Fibroblast of mammary gland (primary cell): ENCODE data around the gene CWC25.

Source experiments
- DNase-seq: peaks from one replicate; pipeline ENCODE4 v3.0.0-alpha.2; 2010; ENCODE audit warnings: low read depth
- H3K4me3 ChIP-seq: 2 replicates; pipeline ENCODE4 v1.5.1; 2011; ENCODE audit warnings: low read depth, mild to moderate bottlenecking, low read length, moderate library complexity; ENCODE audit not compliant: control insufficient read depth
- CTCF ChIP-seq: conservative IDR thresholded peaks from 2 replicates; pipeline ENCODE4 v1.5.1; 2011; ENCODE audit warnings: low read depth, low read length, inconsistent platforms; ENCODE audit not compliant: control insufficient read depth, insufficient read depth

CWC25 gene

DNA sequence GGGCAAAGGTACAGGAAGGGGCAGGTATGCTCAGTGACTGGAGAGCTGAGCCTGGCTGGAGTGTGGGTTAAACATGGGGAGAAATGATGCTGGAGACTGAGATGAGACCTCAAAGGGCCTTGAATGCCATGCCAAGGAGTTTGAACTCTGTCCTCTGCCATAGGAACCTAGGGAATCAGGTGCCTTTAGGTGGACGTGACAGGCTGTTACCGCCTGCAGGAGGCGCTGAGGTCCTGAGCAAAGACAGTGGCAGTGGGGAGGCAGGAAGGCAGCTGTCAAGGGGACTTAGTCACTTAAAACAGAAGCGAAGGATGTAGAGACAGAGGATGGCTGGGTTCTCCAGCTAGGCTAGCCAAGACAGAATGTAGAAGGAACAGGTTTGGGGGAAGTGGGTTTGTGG, 63.5 kb downstream of the CWC25 start:
- TF ChIP-seq CTCF, result peak; percentile 42
- DNase-seq, result peak; percentile 45
- H3K4me3 ChIP-seq, result no peak overlapping the region

- no peak for TF ChIP-seq CTCF
- DNase-seq, result no peak
- H3K4me3 ChIP-seq, result peak overlapping the region; percentile 85
Measured at GRCh38 chr17:38753071-38753506, 72.0 kb downstream of the CWC25 start.

GRCh38 chr17:38752308-38753070, 72.6 kb downstream of the CWC25 start, which contains the start of gene PSMB3:
Gene PSMB3, plus strand, starts transcription at chr17:38752741. Its CDS starts 86 bp downstream, at chr17:38752827.
- TF ChIP-seq CTCF, result no peak
- H3K4me3 ChIP-seq, result peak within 1 kb of the TSS; percentile 85
- DNase-seq, result peak; percentile 99

DNA sequence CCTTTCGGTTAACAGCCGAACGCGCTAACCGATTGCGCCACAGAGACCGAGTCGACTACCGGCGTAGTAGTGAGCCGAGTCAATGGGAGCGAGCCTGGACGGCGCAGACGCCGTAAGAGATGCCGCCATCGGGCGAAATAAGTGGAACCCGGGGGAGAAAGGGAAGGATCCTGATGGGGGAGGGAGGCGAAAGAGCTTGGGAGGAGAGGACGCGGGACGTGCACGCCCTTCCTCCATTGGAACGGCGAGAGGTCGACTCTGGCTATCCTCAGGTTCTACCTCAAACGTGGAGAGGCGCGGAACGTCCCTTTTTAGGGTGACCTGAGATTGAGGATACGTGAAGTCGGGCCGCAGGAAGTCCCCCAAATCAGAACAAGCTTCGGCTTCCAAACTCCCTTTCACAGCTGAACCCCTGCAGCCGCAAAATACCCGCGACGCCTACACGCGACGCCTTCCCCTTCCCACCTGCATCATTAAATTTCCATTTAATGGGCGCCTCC, 73.3 kb downstream of the CWC25 start:
- TF ChIP-seq CTCF, result no peak
- H3K4me3 ChIP-seq, result peak overlapping the region; percentile 85
- peak; percentile 81 for DNase-seq

- no peak for TF ChIP-seq CTCF
- no peak for DNase-seq
- H3K4me3 ChIP-seq, result peak overlapping the region; percentile 42
Measured at GRCh38 chr17:38751144-38751807, 73.8 kb downstream of the CWC25 start.
